Right renal cortex interstitium (tissue), 3 donors: Measurements from ENCODE around the gene TBC1D26. TPM values are rescaled to one million over a fixed set of nuclear protein-coding genes. Genes with fewer than 3 reads are reported as not detected.

Experiments used
- polyA plus RNA-seq, 3 donors: library from polyadenylated mRNA; unstranded; fragments of 120-200 nt; gene quantifications; one replicate each; pipeline ENCODE4 v1.2.1, GENCODE V29; 2013; ENCODE audit not compliant: insufficient read length in 3 of 3

The TBC1D26 gene
- polyA plus RNA-seq, 3 donors = 0.19 to 0.64 (median 0.33) TPM

Other genes starting within 250 kb of the TBC1D26 start
- 10 to 100 TPM; 16.3 to 20.2 (median 16.8) TPM for gene TVP23C, start 168.8 kb upstream of the TBC1D26 start, polyA plus RNA-seq
- gene FBXW10B, start 112.6 kb upstream of the TBC1D26 start, polyA plus RNA-seq = under 1 TPM; 0.42 to 0.89 (median 0.61) TPM
- 10 to 100 TPM; 22.7 to 27.4 (median 22.7) TPM for gene TRIM16, start 48.0 kb upstream of the TBC1D26 start, polyA plus RNA-seq
- 10 to 100 TPM; 42.7 to 46.9 (median 45.2) TPM for gene ZNF286A, start 32.5 kb upstream of the TBC1D26 start, polyA plus RNA-seq
- gene ADORA2B, start 212.8 kb downstream of the TBC1D26 start, polyA plus RNA-seq = 1 to 10 TPM; 1.0 to 7.0 (median 4.5) TPM